Measurements from ENCODE around the gene DHX16.
A peak's percentile ranks its signal among the peaks of the same experiment; 100 is the strongest.
"Not testable (repeated sequence)": the region's sequence is repeated elsewhere in the genome, so short reads cannot be mapped to it uniquely, and the experiment has no call there.

The DHX16 gene

GRCh38 chr6:30672445-30673253, at the start of gene DHX16:
Gene DHX16, minus strand, starts transcription at chr6:30673006. Its CDS starts 165 bp downstream, at chr6:30672841.
- DNase-seq, result peak; percentile 91

GRCh38 chr6:30722025-30722279, 49.1 kb upstream of the DHX16 start:
- not testable (repeated sequence) for DNase-seq

GRCh38 chr6:30721198-30722024, 48.6 kb upstream of the DHX16 start:
- DNase-seq, result peak; percentile 86

- peak; percentile 22 for DNase-seq
These were observed 48.0 kb upstream of the DHX16 start for GRCh38 chr6:30720738-30721197.

- DNase-seq, result peak; percentile 93
These were observed 47.3 kb upstream of the DHX16 start, which contains the start of gene TUBB for GRCh38 chr6:30719791-30720737. Gene TUBB, plus strand, starts transcription at chr6:30720352. Its CDS starts 155 bp downstream, at chr6:30720507.

GRCh38 chr6:30719356-30719755, 46.5 kb upstream of the DHX16 start:
- no peak for DNase-seq

GRCh38 chr6:30717845-30718720, 45.3 kb upstream of the DHX16 start:
- not testable (repeated sequence) for DNase-seq

- DNase-seq, result peak; percentile 99
These were observed 44.5 kb upstream of the DHX16 start, which contains the start of gene MDC1 for GRCh38 chr6:30717129-30717844. Gene MDC1, minus strand, starts transcription at chr6:30717281. Its CDS starts 2,106 bp downstream, at chr6:30715175.

- DNase-seq, result no peak
These were observed 44.0 kb upstream of the DHX16 start for GRCh38 chr6:30716879-30717128.

- DNase-seq, result no peak
These were observed 41.5 kb upstream of the DHX16 start for GRCh38 chr6:30714263-30714662.

GRCh38 chr6:30712441-30712945, 39.7 kb upstream of the DHX16 start:
- no peak for DNase-seq

GRCh38 chr6:30711758-30712380, 39.1 kb upstream of the DHX16 start:
- no peak for DNase-seq

- DNase-seq, result no peak
These were observed 36.5 kb upstream of the DHX16 start for GRCh38 chr6:30709101-30709868.

- no peak for DNase-seq
These were observed 34.6 kb upstream of the DHX16 start for GRCh38 chr6:30707281-30707850.

GRCh38 chr6:30705620-30706019, 32.8 kb upstream of the DHX16 start:
- DNase-seq, result no peak

GRCh38 chr6:30703821-30704220, 31.0 kb upstream of the DHX16 start:
- no peak for DNase-seq

GRCh38 chr6:30703011-30703410, 30.2 kb upstream of the DHX16 start:
- DNase-seq, result no peak

- DNase-seq, result no peak
These were observed 27.5 kb upstream of the DHX16 start for GRCh38 chr6:30700340-30700739.

- DNase-seq, result no peak
These were observed 23.6 kb upstream of the DHX16 start for GRCh38 chr6:30696432-30696831.

Data from T1000 (cell line).